GM13976 (cell line): ENCODE measurements around the gene ZNF638.

Experiments used
- DNase-seq: peaks from one replicate; pipeline ENCODE4 v3.0.0; 2012; ENCODE audit warnings: low spot score
- CTCF ChIP-seq: IDR thresholded peaks from 2 replicates; pipeline ENCODE4 v1.5.1; 2012; ENCODE audit warnings: borderline replicate concordance, mild to moderate bottlenecking; ENCODE audit not compliant: insufficient read depth; ENCODE audit errors: extremely low read depth, missing control alignments, control extremely low read depth
- in situ Hi-C: fragments of 300-500 bp; cut with MboI; formaldehyde crosslinking; loops from one replicate; pipeline ENCODE4 v1.12.0; 2022; ENCODE audit warnings: low sequenced_read_pairs, mixed read lengths, inconsistent platforms; ENCODE audit not compliant: unreplicated experiment

Gene ZNF638

GRCh38 chr2:71452565-71452964 lies 121.0 kb downstream of the ZNF638 start:
- no peak for TF ChIP-seq CTCF
- in situ Hi-C loops: no loop called here
- DNase-seq: no peak

- in situ Hi-C loops: no loop called here
- no peak for TF ChIP-seq CTCF
- DNase-seq: no peak
Observed at GRCh38 chr2:71453404-71454220, 122.0 kb downstream of the ZNF638 start, which contains the start of gene DYSF. Gene DYSF (plus strand): TSS chr2:71453561.

- no peak for TF ChIP-seq CTCF
- no peak for DNase-seq
- in situ Hi-C loops: no loop called here
Observed at GRCh38 chr2:71454221-71455010, 122.8 kb downstream of the ZNF638 start.

- no peak for TF ChIP-seq CTCF
- DNase-seq: no peak
- in situ Hi-C loops: no loop called here
Observed at GRCh38 chr2:71455011-71455740, 123.6 kb downstream of the ZNF638 start.

GRCh38 chr2:71455741-71456569 lies 124.4 kb downstream of the ZNF638 start:
- in situ Hi-C loops: no loop called here
- DNase-seq: no peak
- TF ChIP-seq CTCF: no peak
